ENCODE results near the gene VAMP2. TPM values are rescaled to one million over a fixed set of nuclear protein-coding genes. Genes with fewer than 3 reads are reported as not detected.

Gene VAMP2
- total and polyA plus RNA-seq, 2 of the 4 experiments (the other 2 are of a cell fraction) = 2.3 to 33.3 TPM

DNA sequence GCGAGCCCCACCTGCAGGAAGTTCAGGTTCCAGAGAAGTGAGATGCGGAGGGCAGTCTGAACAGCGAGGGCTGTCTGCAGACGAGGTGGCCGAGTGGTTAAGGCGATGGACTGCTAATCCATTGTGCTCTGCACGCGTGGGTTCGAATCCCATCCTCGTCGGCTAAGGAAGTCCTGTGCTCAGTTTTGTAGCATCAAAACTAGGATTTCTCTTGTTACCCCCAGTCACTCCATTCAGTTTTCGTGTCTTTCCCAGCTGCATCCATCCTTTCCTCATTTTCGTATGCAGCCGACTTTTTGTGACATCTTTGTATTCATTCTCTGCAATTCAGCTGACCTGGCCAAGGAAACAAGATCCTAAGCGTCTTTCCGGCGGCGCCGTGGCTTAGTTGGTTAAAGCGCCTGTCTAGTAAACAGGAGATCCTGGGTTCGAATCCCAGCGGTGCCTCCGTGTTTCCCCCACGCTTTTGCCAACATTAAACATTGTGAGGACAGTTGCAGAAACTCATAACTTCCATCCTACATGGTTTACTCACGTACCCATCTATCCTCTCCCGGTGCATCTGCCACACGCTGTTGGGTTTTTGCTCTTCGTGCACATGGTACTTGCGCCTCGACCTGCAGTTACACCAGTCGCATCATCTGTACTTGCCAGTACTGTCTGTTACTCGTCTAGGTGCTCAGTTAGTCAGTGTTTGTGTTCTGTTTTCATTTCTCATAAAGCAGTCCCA is 24.2 kb upstream of the VAMP2 start:
- Histone ChIP-seq H4K5ac (ENCODE audit: low read depth, low read length) (peak overlapping the region; percentile 15; the same call in 1 of the 2 replicates), H3K79me1 (ENCODE audit: low read depth in 1 of 2, low read length in 2 of 2) (peaks cover 0 to 16% of the 10 kb centered on the region in 2 experiments; a peak in 2 of 4 replicates), H3K4me2 (ENCODE audit: low read depth, low read length) (peak overlapping the region; percentile 88), H3K4me3 (ENCODE audit: insufficient read depth, low read depth, low read length) (peak overlapping the region; percentile 50), H3K4ac (ENCODE audit: low read depth, low read length) (peak overlapping the region; percentile 52), H3K27me3 (ENCODE audit: control insufficient read depth, insufficient read depth, low read length) (no peaks in the 10 kb centered on the region), H2BK120ac (ENCODE audit: low read depth, low read length) (peak overlapping the region; percentile 3; the same call in 1 of the 2 replicates), H3K36me3 (ENCODE audit: control insufficient read depth, insufficient read depth, low read length) (no peaks in the 10 kb centered on the region), H3K9ac (ENCODE audit: low read depth, low read length) (peak overlapping the region; percentile 59), H3K9me1 (ENCODE audit: insufficient read depth, low read length) (peaks cover 14% of the 10 kb centered on the region), H2AK5ac (ENCODE audit: low read depth, low read length) (peak overlapping the region; percentile 73; the same call in 1 of the 2 replicates), H3K14ac (replicated peaks; ENCODE audit: low read depth, low read length) (peak overlapping the region; percentile 72), H2AK9ac (replicated peaks; ENCODE audit: low read depth, low read length, poor library complexity) (peak overlapping the region; percentile 83), H2AFZ (replicated peaks; ENCODE audit: low read length, poor library complexity) (peak overlapping the region; percentile 92), H4K91ac (ENCODE audit: insufficient read depth, low read depth, low read length) (peak overlapping the region; percentile 9; the same call in 1 of the 2 replicates), H2BK15ac (ENCODE audit: low read depth, low read length) (no peak overlapping the region), H3K23ac (ENCODE audit: low read depth, low read length) (peak overlapping the region; percentile 76), H4K20me1 (ENCODE audit: insufficient read depth, low read length) (peaks cover 22% of the 10 kb centered on the region), H3K4me1 (ENCODE audit: control insufficient read depth, insufficient read depth, low read length) (peaks cover 11% of the 10 kb centered on the region), H3K56ac (ENCODE audit: extremely low read depth, insufficient read depth, low read length) (no peak overlapping the region), H4K8ac (ENCODE audit: low read depth in 2 of 2, low read length in 2 of 2) (peak overlapping the region in 1 of 2 experiments; percentile 58; a peak in 1 of 4 replicates), H3K27ac (ENCODE audit: insufficient read depth, low read length) (peak overlapping the region; percentile 54), H3K9me3 (ENCODE audit: control insufficient read depth, insufficient read depth, low read length) (no peaks in the 10 kb centered on the region), H2BK20ac (ENCODE audit: low read depth, low read length) (no peak overlapping the region), H2BK5ac (ENCODE audit: low read depth, low read length, poor library complexity, severe bottlenecking) (peak overlapping the region; percentile 87), H3K18ac (ENCODE audit: low read depth, low read length) (peak overlapping the region; percentile 30; the same call in 1 of the 2 replicates)
- dilution Hi-C loops (cut with HindIII; ENCODE audit: low sequenced_read_pairs, unreplicated experiment) (no loop called here), in situ Hi-C loops (cut with MboI; ENCODE audit: low sequenced_read_pairs) (no loop called here), intact Hi-C loops (cut with micrococcal nuclease) (loop anchor here (1.0 to 5.0 kb wide), 5 partner anchors 35 to 115 kb away; partner anchors contain the start of gene HES7)
- DNase-seq (peak; percentile 97), ATAC-seq (ENCODE audit: low read depth) (peak; percentile 51)
- BruUV-seq (replicated peaks) = no TSS peak
- ChIA-PET CTCF (interaction anchor here (0.7 to 1.1 kb wide), 2 partner anchors 35 to 68 kb away, joined by 3 read pairs; no protein-coding TSS in a partner anchor), POLR2A (ENCODE audit: unreplicated experiment) (interaction anchor here (0.6 kb wide), 1 partner anchor 49 kb away, joined by 6 read pairs; no protein-coding TSS in a partner anchor)
- WGBS, 2 experiments (ENCODE audit: extremely low coverage in 2 of 2, insufficient read length in 1 of 2) = 2% methylated on average over 8 of the region's 32 CpGs; no CpG with 5 or more reads in 1 of the 2 experiments
- TF ChIP-seq SMC3 (IDR thresholded peaks at IDR 0.05; ENCODE audit: low read depth, low read length) = no peak
- peak; percentile 80 for TF ChIP-seq FOS (IDR thresholded peaks at IDR 0.05; ENCODE audit: low read depth, low read length)
- TF ChIP-seq RFX5 (IDR thresholded peaks at IDR 0.05; ENCODE audit: low read depth, low read length) = no peak
- TF ChIP-seq RAD21 (IDR thresholded peaks at IDR 0.05; ENCODE audit: low read length) = peak; percentile 14
- TF ChIP-seq CEBPB (IDR thresholded peaks at IDR 0.05; ENCODE audit: low read depth, low read length) = no peak
- TF ChIP-seq MAZ (IDR thresholded peaks at IDR 0.05; ENCODE audit: borderline replicate concordance, low read depth, low read length) = peak; percentile 16; the same call in 1 of the 2 replicates
- TF ChIP-seq MXI1 (IDR thresholded peaks at IDR 0.05; ENCODE audit: borderline replicate concordance, low read depth, low read length) = 0 out of 2 replicates have a peak, but pooled peaks have one; percentile 34
- TF ChIP-seq NFE2L2 (IDR thresholded peaks at IDR 0.05; ENCODE audit: low read depth, low read length) = no peak
- peak; percentile 49; the same call in 1 of the 2 replicates for TF ChIP-seq MAFK (IDR thresholded peaks at IDR 0.05; ENCODE audit: low read depth, low read length)
- no peak for TF ChIP-seq BHLHE40 (IDR thresholded peaks at IDR 0.05; ENCODE audit: low read depth, low read length)
- TF ChIP-seq, protein P1, sequence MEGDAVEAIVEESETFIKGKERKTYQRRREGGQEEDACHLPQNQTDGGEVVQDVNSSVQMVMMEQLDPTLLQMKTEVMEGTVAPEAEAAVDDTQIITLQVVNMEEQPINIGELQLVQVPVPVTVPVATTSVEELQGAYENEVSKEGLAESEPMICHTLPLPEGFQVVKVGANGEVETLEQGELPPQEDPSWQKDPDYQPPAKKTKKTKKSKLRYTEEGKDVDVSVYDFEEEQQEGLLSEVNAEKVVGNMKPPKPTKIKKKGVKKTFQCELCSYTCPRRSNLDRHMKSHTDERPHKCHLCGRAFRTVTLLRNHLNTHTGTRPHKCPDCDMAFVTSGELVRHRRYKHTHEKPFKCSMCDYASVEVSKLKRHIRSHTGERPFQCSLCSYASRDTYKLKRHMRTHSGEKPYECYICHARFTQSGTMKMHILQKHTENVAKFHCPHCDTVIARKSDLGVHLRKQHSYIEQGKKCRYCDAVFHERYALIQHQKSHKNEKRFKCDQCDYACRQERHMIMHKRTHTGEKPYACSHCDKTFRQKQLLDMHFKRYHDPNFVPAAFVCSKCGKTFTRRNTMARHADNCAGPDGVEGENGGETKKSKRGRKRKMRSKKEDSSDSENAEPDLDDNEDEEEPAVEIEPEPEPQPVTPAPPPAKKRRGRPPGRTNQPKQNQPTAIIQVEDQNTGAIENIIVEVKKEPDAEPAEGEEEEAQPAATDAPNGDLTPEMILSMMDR (conservative IDR thresholded peaks at IDR 0.05; ENCODE audit: low read depth, low read length) = peak; percentile 39; the same call in 1 of the 2 replicates
- TF ChIP-seq, protein P2, sequence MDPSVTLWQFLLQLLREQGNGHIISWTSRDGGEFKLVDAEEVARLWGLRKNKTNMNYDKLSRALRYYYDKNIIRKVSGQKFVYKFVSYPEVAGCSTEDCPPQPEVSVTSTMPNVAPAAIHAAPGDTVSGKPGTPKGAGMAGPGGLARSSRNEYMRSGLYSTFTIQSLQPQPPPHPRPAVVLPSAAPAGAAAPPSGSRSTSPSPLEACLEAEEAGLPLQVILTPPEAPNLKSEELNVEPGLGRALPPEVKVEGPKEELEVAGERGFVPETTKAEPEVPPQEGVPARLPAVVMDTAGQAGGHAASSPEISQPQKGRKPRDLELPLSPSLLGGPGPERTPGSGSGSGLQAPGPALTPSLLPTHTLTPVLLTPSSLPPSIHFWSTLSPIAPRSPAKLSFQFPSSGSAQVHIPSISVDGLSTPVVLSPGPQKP (IDR thresholded peaks at IDR 0.05; ENCODE audit: borderline replicate concordance, low read depth, low read length) = no peak
